Endothelial cell of umbilical vein (primary cell): ENCODE results near the gene EIF4A3. TPM values are rescaled to one million over a fixed set of nuclear protein-coding genes. Genes with fewer than 3 reads are reported as not detected.

Experiments used
- BruUV-seq: library from RNA; stranded (reverse); fragments of 400-500 nt; replicated peaks from 2 replicates; lab custom pipeline; 2021; lab: Mats Ljungman, UMichigan
- CTCF ChIA-PET: fragments of 300-600, 350-600 bp; sonication (Branson Sonifier 250); formaldehyde crosslinking; loops from one replicate; lab custom pipeline; 2021; ENCODE audit warnings: antibody characterized with exemption, inconsistent platforms; lab: Charles Lee
- POLR2A ChIA-PET: fragments of 300-600, 350-600 bp; sonication (Branson Sonifier 250); formaldehyde crosslinking; loops from one replicate; lab custom pipeline; 2021; ENCODE audit warnings: antibody characterized with exemption, inconsistent platforms; lab: Charles Lee
- DNase-seq: peaks from one replicate; pipeline ENCODE4 v3.0.0-alpha.2; 2011; ENCODE audit warnings: low read depth, low spot score
- FAIRE-seq: peaks from 2 replicates; lab custom pipeline; 2011; peaks lifted over from hg19 to GRCh38; lab: Jason Lieb, UNC
- H2AFZ ChIP-seq: 2 replicates; pipeline ENCODE4 v1.6.0; 2012; ENCODE audit warnings: low read depth, low read length, control low read depth, inconsistent platforms
- H3K27ac ChIP-seq: 2 replicates; pipeline ENCODE4 v1.5.1; 2011; ENCODE audit warnings: low read depth, mild to moderate bottlenecking, control low read depth, low read length, moderate library complexity; ENCODE audit not compliant: insufficient read depth
- H3K27me3 ChIP-seq, 2 experiments: 2 replicates each; pipeline versions ENCODE4 v1.6.0 to v1.6.1; 2011; ENCODE audit warnings: low read length in 2 of 2, mixed read lengths in 1 of 2; ENCODE audit not compliant: control insufficient read depth in 2 of 2, insufficient read depth in 2 of 2
- H3K36me3 ChIP-seq, 2 experiments: 2 replicates in 1 of 2; 3 replicates in 1 of 2; pipeline ENCODE4 v1.5.1; 2011; ENCODE audit warnings: low read length in 2 of 2, mild to moderate bottlenecking in 1 of 2, moderate library complexity in 1 of 2; ENCODE audit not compliant: control insufficient read depth in 2 of 2, insufficient read depth in 2 of 2; ENCODE audit errors: extremely low read depth in 1 of 2
- H3K4me1 ChIP-seq: 3 replicates; pipeline ENCODE4 v1.5.1; 2011; ENCODE audit warnings: mild to moderate bottlenecking, low read length; ENCODE audit not compliant: control insufficient read depth, insufficient read depth; ENCODE audit errors: extremely low read depth
- H3K4me2 ChIP-seq: 2 replicates; pipeline ENCODE4 v1.6.1; 2011; ENCODE audit warnings: low read length, control low read depth, mixed read lengths; ENCODE audit not compliant: insufficient read depth
- H3K4me3 ChIP-seq, 3 experiments: fragments of 200-600 bp in 1 of 3; sonication (generic), shearing (Covaris generic) in 1 of 3; replicated peaks in 1 of 3; 2 replicates each; pipeline ENCODE4 v1.5.1; 2011 to 2016; ENCODE audit warnings: control low read depth in 3 of 3, low read length in 3 of 3, mild to moderate bottlenecking in 2 of 3, inconsistent platforms in 1 of 3, low read depth in 1 of 3, moderate library complexity in 1 of 3; ENCODE audit not compliant: insufficient read depth in 1 of 3
- H3K79me2 ChIP-seq: 2 replicates; pipeline ENCODE4 v1.6.0; 2012; ENCODE audit warnings: low read length, inconsistent platforms; ENCODE audit not compliant: control insufficient read depth, insufficient read depth
- H3K9ac ChIP-seq: replicated peaks from 2 replicates; pipeline ENCODE3; 2011; ENCODE audit warnings: low read length, control low read depth; ENCODE audit not compliant: insufficient read depth; ENCODE audit errors: extremely low read depth
- H3K9me1 ChIP-seq: replicated peaks from 3 replicates; pipeline ENCODE4 v1.6.0; 2011; ENCODE audit warnings: mild to moderate bottlenecking, low read length; ENCODE audit not compliant: control insufficient read depth, insufficient read depth; ENCODE audit errors: extremely low read depth
- H3K9me3 ChIP-seq: replicated peaks from 2 replicates; pipeline ENCODE4 v1.5.1; 2012; ENCODE audit warnings: low read length, inconsistent platforms; ENCODE audit not compliant: control insufficient read depth, insufficient read depth
- H4K20me1 ChIP-seq: replicated peaks from 2 replicates; pipeline ENCODE3; 2011; ENCODE audit warnings: mild to moderate bottlenecking, low read length; ENCODE audit not compliant: control insufficient read depth, insufficient read depth; ENCODE audit errors: extremely low read depth
- EZH2 ChIP-seq: IDR thresholded peaks from 2 replicates; pipeline ENCODE4 v1.6.1; 2012; ENCODE audit warnings: borderline replicate concordance, low read depth, mild to moderate bottlenecking, moderate library complexity, low read length, inconsistent platforms; ENCODE audit not compliant: severe bottlenecking
- FOS ChIP-seq: IDR thresholded peaks from 2 replicates; pipeline ENCODE4 v1.6.1; 2011; ENCODE audit warnings: mild to moderate bottlenecking, low read length, moderate library complexity, borderline replicate concordance; ENCODE audit not compliant: insufficient read depth
- GATA2 ChIP-seq: IDR thresholded peaks from 2 replicates; pipeline ENCODE4 v1.7.0; 2011; ENCODE audit warnings: low read depth, mild to moderate bottlenecking, moderate library complexity, mixed read lengths, low read length; ENCODE audit not compliant: insufficient read length, insufficient read depth
- MAX ChIP-seq: IDR thresholded peaks from 2 replicates; pipeline ENCODE4 v1.6.1; 2011; ENCODE audit not compliant: insufficient read depth, insufficient read length
- POLR2AphosphoS5 ChIP-seq: IDR thresholded peaks from 2 replicates; pipeline ENCODE4 v1.6.1; 2012; ENCODE audit warnings: low read depth, mild to moderate bottlenecking, control low read depth, low read length, moderate library complexity; ENCODE audit not compliant: insufficient read depth
- dilution Hi-C: fragments of 300-500 bp; cut with MboI; formaldehyde crosslinking; loops from one replicate; pipeline ENCODE4 v1.15.0; 2019; ENCODE audit warnings: low sequenced_read_pairs; ENCODE audit not compliant: extremely low pct_ligation_motif_present
- intact Hi-C: fragments of 100-400 bp; cut with micrococcal nuclease; formaldehyde crosslinking; loops from one replicate; pipeline ENCODE4 v1.10.0; 2022
- polyA plus RNA-seq, 4 experiments: library from polyadenylated mRNA; depleted of rRNA in 3 of 4; stranded (reverse) in 3 of 4; unstranded in 1 of 4; fragments of >200 nt; gene quantifications; 2 replicates each; pipeline versions ENCODE4 v1.2.1 to v1.2.3, GENCODE V29; 2011 to 2012; ENCODE audit warnings: missing spikeins in 1 of 4
- total RNA-seq: library from RNA; stranded (reverse); gene quantifications from 2 replicates; pipeline ENCODE4 v1.2.3, GENCODE V29; 2021

The EIF4A3 gene
- total and polyA plus RNA-seq, 2 donors (not counting 3 experiments of a cell fraction or from before 2014, with no cell fraction given), result 90.4 to 94.5 TPM

GRCh38 chr17:80187515-80187941, 40.6 kb upstream of the EIF4A3 start:
- Histone ChIP-seq H3K27ac (no peak overlapping the region), H3K9ac (no peak overlapping the region), H3K4me3 (no peak overlapping the region), H3K79me2 (no peaks in the 10 kb centered on the region), H3K4me1 (no peaks in the 10 kb centered on the region), H3K9me1 (no peaks in the 10 kb centered on the region), H3K9me3 (no peaks in the 10 kb centered on the region), H2AFZ (no peak overlapping the region), H3K27me3 (peaks cover 1 to 5% of the 10 kb centered on the region in 2 experiments), H3K4me2 (no peak overlapping the region), H4K20me1 (no peaks in the 10 kb centered on the region), H3K36me3 (no peaks in the 10 kb centered on the region)
- intact Hi-C loops (no loop called here), dilution Hi-C loops (no loop called here)
- TF ChIP-seq MAX, result no peak
- no peak for TF ChIP-seq FOS
- TF ChIP-seq EZH2, result no peak
- TF ChIP-seq GATA2, result no peak
- CTCF ChIA-PET, result interaction anchor here (0.8 to 3.0 kb wide), 5 partner anchors 9 to 105 kb away, joined by 3 to 27 read pairs (median 3); no protein-coding TSS in a partner anchor
- BruUV-seq, result no TSS peak
- DNase-seq (no peak), FAIRE-seq (no peak)
- POLR2A ChIA-PET, result no interaction called here

GRCh38 chr17:80187090-80187489, 40.2 kb upstream of the EIF4A3 start:
- intact Hi-C loops, result no loop called here
- Histone ChIP-seq H3K79me2 (no peaks in the 10 kb centered on the region), H3K9me3 (no peaks in the 10 kb centered on the region), H4K20me1 (no peaks in the 10 kb centered on the region), H3K27me3 (peaks cover under 1 to 3% of the 10 kb centered on the region in 2 experiments), H3K9ac (no peak overlapping the region), H3K27ac (no peak overlapping the region), H3K4me2 (no peak overlapping the region), H3K9me1 (no peaks in the 10 kb centered on the region), H3K4me3 (no peak overlapping the region), H2AFZ (no peak overlapping the region), H3K4me1 (no peaks in the 10 kb centered on the region), H3K36me3 (no peaks in the 10 kb centered on the region)
- no peak for TF ChIP-seq POLR2AphosphoS5
- POLR2A ChIA-PET, result no interaction called here
- FAIRE-seq (no peak), DNase-seq (no peak)
- CTCF ChIA-PET, result interaction anchor here (1.0 to 3.0 kb wide), 4 partner anchors 9 to 105 kb away, joined by 3 to 27 read pairs (median 3); no protein-coding TSS in a partner anchor
- BruUV-seq, result no TSS peak
- dilution Hi-C loops, result no loop called here
